ENCODE data around the gene SLC35F4.

GRCh38 chr14:57704763-57705162 lies 161.1 kb downstream of the SLC35F4 start:
- no peak for TF ChIP-seq CTCF (IDR thresholded peaks at IDR 0.05)
- no peak for TF ChIP-seq POLR2A (IDR thresholded peaks at IDR 0.05)

Data from thyroid gland (tissue), 4 donors.